ENCODE measurements around the gene PUSL1. TPM values are rescaled to one million over a fixed set of nuclear protein-coding genes. Genes with fewer than 3 reads are reported as not detected.

The PUSL1 gene
- polyA plus RNA-seq, 3 donors: 8.8 to 11.7 (median 11.2) TPM

GRCh38 chr1:1274299-1274930 lies 34.0 kb upstream of the PUSL1 start:
- DNase-seq: no peak

- no peak for DNase-seq
Measured at GRCh38 chr1:1274931-1275431, 33.4 kb upstream of the PUSL1 start.

- no peak for DNase-seq
Measured at GRCh38 chr1:1275836-1276235, 32.6 kb upstream of the PUSL1 start.

GRCh38 chr1:1278620-1279019 lies 29.8 kb upstream of the PUSL1 start:
- DNase-seq: no peak

- no peak for DNase-seq
Measured at GRCh38 chr1:1279028-1279427, 29.4 kb upstream of the PUSL1 start.

GRCh38 chr1:1280782-1281481 lies 27.5 kb upstream of the PUSL1 start:
- no peak for DNase-seq

- DNase-seq: no peak
Measured at GRCh38 chr1:1281533-1282321, 26.7 kb upstream of the PUSL1 start.

GRCh38 chr1:1282998-1283397 lies 25.4 kb upstream of the PUSL1 start:
- no peak for DNase-seq

GRCh38 chr1:1283821-1284220 lies 24.6 kb upstream of the PUSL1 start:
- DNase-seq: peak; percentile 55

- no peak for DNase-seq
Measured at GRCh38 chr1:1284221-1285101, 23.9 kb upstream of the PUSL1 start.

GRCh38 chr1:1285102-1285571 lies 23.3 kb upstream of the PUSL1 start:
- DNase-seq: no peak

GRCh38 chr1:1285611-1286311 lies 22.6 kb upstream of the PUSL1 start:
- no peak for DNase-seq

- DNase-seq: no peak
Measured at GRCh38 chr1:1286313-1287261, 21.8 kb upstream of the PUSL1 start.

- no peak for DNase-seq
Measured at GRCh38 chr1:1287288-1288110, 20.9 kb upstream of the PUSL1 start.

GRCh38 chr1:1290238-1290731 lies 18.1 kb upstream of the PUSL1 start:
- DNase-seq: no peak

GRCh38 chr1:1291023-1291528 lies 17.3 kb upstream of the PUSL1 start:
- DNase-seq: no peak

GRCh38 chr1:1291548-1292441 lies 16.6 kb upstream of the PUSL1 start:
- DNase-seq: peak; percentile 77
